CD4-positive, alpha-beta T cell treated with Interleukin-15 for 4 hours (primary cell): ENCODE data around the gene TPCN2.
A peak's percentile ranks its signal among the peaks of the same experiment; 100 is the strongest.
"Not testable (repeated sequence)": the region's sequence is repeated elsewhere in the genome, so short reads cannot be mapped to it uniquely, and the experiment has no call there.

Experiments used
- DNase-seq: peaks from one replicate; pipeline ENCODE4 v3.0.0-alpha.2; 2020; ENCODE audit warnings: low spot score

TPCN2 gene

GRCh38 chr11:69048694-69049489 is at the start of gene TPCN2:
Gene TPCN2 (plus strand): TSS chr11:69048932. CDS start chr11:69048998, 66 bp downstream.
- peak; percentile 92 for DNase-seq

DNA sequence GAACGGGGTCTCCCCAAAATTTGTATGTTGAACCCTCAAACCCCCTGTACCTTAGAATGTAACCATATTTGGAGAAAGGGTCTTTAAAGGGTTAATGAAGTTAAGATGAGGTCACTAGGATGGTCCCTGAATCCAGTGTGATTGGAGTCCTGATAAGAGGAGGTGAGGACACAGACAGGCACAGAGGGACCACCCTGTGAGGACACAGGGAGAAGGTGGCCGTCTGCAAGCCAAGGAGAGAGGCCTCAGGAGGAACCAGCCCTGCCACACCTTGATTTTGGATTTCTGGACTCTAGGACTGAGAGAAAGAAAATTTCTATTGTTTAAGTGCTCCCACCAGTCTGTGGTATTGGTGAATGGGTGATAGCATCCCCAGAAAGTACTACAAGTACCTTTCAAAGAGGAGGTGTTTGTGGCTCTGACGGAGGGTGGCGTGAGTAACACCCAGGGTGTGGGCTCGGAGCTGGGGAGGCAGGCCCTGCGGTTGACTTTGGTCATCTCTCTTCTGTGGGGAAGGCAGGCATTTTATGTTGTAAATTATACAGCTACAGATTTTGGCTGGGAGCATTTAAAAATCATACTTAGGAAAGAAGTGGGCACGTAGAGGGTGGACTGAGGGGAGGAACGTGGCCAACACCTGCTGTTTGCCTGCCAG is 49.5 kb upstream of the TPCN2 start:
- DNase-seq: no peak

DNA sequence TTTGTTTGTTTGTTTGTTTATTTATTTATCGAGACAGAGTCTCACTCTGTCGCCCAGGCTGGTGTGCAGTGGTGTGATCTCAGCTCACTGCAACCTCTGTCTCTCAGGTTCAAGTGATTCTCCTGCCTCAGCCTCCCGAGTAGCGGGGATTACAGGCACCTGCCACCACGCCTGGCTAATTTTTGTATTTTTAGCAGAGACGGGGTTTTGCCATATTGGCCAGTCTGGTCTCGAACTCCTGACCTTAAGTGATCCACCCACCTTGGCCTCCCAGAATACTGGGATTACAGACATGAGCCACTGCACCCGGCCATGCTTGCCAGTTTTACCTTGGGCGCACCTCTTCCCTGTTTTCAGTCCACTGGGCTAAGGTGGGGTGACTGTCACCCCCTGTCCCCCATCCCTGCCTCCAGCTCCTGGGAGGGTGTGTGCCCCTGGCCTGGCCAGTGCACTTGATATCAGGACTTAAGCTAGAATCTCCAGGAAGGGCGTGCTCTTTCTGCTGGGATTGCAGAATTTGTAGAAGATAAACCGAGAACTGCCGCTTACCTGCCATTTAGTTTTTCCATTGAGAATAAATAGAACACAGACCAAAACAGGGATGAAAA is 48.9 kb upstream of the TPCN2 start:
- DNase-seq: not testable (repeated sequence)

GRCh38 chr11:69000391-69000790 is 48.3 kb upstream of the TPCN2 start:
- no peak for DNase-seq

DNA sequence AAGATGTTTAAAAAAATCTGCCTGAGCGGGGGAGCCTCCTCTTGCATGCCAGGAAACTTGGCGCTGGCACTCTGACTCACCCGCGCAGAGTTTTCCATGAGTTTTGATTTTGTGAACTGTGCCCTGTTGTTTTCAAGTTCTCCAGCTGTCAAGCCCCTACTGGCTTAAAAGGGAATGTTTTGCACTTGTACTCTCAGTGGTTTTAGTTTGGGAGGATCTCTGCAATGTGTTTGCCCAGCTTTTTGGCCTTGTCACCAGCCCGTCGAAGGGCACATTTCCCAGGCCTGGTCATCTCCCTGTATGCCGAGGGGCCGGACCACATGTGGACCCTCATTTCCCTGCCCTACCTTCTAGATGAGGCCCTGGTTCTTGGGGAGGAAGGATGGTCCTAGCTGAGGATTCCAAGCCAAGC is 47.9 kb upstream of the TPCN2 start:
- no peak for DNase-seq

DNA sequence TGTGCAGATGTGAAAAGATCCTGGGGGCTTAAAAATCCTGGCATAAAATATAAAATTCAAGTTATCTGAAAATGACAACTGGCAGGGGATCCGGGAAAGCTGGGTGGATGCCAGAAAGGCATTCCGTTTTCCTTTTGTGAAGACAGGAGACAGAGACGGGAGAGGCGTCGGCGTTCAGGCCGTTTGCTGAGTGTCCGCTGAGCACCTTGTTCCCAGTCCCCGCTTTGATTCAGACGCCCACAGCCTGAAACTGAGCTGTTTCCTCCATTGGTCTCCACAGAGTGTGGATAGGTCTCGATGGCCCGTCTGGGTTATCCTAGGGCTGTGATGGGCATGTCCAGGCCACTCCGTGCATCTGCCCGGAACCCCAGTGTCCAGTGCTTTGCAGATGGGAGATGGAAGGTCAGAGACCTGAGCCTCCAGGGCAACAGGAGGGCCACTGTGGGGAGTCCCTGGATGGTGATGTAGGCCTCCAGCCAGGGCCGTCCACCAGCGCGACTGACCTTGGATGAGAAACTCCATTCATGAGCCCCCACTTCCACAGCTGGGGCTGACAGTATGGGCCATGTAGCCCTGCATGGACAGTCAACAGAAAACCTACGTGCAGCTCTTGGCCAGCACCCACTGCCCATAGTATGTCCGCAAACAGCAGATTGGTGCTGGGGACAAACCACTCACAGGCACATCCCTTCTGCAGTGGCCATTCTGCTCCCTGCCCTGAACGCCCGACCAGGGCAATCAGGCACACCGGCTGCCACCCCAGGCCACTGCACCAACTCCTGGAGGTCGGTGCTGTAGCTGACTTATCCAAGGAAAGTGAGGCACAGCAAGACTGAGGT is 47.3 kb upstream of the TPCN2 start:
- DNase-seq: no peak

DNA sequence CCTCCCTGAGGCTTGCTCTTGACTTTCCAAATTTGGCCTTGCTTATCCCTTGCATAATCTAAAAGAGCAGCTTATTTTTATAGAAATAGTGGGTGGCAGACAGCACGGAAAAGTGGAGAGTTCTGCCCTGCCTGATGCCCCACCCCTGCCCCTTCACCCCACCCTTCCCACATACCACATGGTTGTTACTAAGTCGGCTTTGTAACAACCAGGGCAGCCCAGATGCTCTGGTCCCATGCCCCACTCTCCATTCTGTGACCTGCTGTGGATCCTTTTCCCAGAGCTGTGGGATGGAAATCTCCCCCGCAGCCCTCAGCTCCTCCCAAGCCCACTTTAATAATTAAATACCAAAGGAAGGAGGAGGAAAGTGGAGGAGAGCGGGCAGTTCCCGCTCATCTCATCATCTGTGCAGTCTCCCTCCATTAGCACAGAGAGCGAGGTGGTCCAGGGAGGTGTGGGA is 46.6 kb upstream of the TPCN2 start:
- DNase-seq: no peak

- DNase-seq: no peak
These were observed 46.0 kb upstream of the TPCN2 start for GRCh38 chr11:69002570-69003231.

DNA sequence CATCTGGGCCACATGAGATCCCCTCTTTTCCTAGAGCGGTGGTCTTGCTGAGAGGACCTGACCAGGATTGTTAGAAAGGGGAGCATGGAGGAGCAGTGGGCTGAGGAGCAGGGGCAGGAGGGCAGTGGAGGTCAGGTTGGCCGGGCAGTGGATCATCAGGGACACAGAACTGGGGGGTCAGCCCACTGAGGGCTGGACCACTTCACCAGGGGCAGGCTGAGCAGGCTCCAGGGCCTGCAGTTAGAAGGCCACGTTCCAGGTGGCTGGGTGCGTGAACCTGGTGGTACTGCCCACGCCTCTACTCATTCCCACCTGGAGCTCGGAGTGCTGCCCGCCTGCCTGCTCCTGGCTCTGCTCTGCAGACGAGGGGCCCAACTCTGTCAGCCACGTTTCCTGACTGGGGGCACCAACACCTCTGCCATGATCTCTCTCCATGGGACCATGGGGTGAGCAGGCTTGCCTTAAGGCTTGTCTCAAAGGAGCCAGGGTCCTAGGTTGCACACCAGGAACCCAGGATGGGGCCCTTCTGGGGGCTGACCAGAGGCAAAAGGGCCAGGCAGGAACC is 45.3 kb upstream of the TPCN2 start:
- no peak for DNase-seq

DNA sequence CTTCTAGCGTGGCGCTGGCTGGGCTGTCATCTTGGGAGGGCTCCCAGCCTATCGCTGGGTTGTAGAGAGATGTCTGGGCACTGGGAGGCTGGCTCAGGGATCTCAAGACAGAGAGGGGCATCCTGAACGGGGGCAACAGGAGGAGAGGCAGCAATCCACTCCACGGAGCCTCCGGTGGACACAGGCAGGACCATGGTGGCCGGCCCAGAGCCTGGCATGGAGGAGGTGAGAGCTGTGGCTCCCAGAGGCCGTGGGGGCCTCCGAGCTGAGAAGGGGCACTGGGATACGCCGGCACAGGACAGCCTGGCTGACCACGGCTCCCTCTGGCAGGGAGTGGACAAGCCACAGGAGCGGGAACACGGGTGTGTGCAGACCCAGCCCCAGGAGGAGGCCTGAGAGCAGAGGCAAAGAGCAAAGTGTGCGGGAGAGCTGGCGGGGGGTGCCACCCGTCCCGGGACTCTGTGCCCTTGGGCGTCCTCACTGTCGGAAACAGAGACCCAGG is 44.8 kb upstream of the TPCN2 start:
- no peak for DNase-seq

DNA sequence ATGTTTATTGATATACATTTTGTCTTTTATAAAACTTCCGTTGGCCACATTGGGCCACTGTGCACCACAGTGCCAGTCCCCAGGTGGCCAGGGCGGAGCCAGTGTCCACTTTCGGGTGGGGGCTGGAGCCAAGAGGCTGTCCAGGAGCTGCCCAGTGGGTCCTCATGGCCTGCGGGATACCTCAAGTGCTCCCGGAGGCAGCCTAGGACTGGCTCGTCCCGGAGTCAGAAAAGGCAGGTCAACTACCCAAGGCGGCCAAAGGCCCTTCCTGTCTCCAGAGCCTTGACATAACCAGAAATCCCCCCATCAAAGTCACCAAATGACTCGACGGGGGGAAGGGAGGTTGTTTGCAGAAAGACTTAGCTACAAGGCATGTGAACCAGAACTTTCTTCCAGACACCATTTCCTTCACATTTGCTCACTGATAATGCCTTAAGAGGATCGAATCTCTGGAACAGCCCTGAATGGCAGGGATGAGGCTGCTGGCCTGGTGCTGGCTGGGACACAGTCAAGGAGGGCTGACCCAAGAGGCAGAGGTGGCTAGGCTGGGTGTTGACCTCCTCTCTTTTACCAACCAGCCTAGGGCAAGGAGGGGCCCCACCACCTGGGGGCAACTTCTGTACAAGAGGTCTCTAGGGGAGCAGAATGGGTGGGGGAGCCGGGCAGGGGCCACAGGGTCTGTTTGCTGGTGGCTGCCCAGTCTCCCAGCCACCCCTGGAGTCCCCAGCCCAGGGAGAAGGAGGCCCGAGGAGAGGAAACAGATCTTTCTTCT is 44.1 kb upstream of the TPCN2 start:
- no peak for DNase-seq

GRCh38 chr11:69005183-69005630 is 43.5 kb upstream of the TPCN2 start:
- DNase-seq: no peak

DNA sequence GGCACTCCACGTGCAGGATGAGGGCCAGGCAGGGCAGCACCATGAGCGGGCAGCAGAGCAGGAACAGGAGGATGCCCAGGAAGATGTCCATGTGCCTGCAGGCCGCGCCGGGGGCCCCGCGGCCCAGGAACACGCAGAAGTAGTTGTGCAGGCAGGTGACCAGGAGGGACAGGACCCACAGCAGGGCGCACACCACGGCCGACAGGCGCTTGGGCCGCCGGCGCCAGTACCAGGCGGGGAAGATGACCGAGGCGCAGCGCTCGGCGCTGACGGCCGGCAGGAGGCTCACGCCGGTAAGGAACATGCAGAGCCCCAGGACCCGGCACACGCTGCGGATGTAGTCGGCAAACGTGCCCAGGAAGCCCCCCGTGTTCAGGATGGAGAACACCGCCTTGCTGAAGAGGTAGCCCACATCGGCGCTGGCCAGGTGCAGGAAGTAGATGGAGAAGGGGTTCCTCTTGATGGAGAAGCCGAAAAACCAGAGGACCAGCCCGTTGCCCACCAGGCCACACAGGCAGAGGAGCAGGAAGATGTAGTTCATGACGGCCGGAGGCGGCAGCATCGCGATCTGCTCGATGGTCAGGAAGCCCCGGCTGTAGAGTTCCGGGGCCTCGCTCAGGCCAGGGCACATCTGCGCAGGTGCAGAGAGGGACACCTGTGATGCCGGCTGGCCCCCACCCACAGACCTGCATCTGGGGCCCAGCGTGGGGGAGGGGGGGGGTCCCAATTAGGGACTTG is 42.9 kb upstream of the TPCN2 start:
- DNase-seq: no peak

GRCh38 chr11:69006816-69007215 is 41.9 kb upstream of the TPCN2 start:
- no peak for DNase-seq

- DNase-seq: no peak
These were observed 40.8 kb upstream of the TPCN2 start for GRCh38 chr11:69007975-69008381.

- DNase-seq: no peak
These were observed 39.8 kb upstream of the TPCN2 start for GRCh38 chr11:69008737-69009440.

GRCh38 chr11:69009441-69010211 is 39.1 kb upstream of the TPCN2 start:
- no peak for DNase-seq

DNA sequence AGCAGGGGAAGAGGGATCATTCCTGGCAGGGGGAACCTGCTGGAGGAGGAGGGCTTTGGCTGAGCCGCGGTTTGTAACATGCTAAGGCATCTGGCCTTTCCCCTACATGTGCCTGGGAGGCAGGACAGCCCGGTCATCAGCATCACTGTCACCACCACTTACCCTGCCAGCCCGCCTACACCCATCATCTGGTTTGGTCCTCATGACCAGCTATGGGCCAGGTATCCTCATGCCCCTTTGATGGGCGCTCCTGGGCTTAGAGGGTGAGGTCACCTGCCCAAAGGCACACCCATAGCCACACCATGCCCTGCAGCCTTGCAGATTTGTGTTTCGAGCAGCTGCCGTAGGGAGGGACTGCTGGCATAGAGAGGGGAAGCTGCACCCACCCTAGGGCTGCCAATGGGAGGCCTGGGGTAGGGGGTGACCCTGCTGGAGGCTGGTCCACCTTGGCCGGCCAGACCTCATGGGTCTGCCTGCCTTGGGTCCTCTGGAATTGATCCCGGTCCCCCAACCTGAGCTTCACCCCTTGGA is 38.3 kb upstream of the TPCN2 start:
- no peak for DNase-seq
